GM10248 (cell line): ENCODE measurements around the gene FAM3B.

ENCODE experiments used
- CTCF ChIA-PET: fragments of 300-600 bp; sonication (Branson Sonifier 250); formaldehyde crosslinking; extraction: SDS; loops from one replicate; lab custom pipeline; 2021; ENCODE audit warnings: antibody characterized with exemption; lab: Yijun Ruan, JAX
- POLR2A ChIA-PET: fragments of 350-650 bp; sonication (Branson Sonifier 250); formaldehyde crosslinking; extraction: SDS; loops from one replicate; lab custom pipeline; 2020; ENCODE audit warnings: antibody characterized with exemption; lab: Yijun Ruan, JAX
- DNase-seq: peaks from one replicate; pipeline ENCODE4 v3.0.0; 2012; ENCODE audit errors: extremely low spot score
- CTCF ChIP-seq: IDR thresholded peaks from 2 replicates; pipeline ENCODE4 v1.5.1; 2012; ENCODE audit warnings: mild to moderate bottlenecking, low read depth; ENCODE audit errors: extremely low read depth, missing control alignments, control extremely low read depth

Gene FAM3B

GRCh38 chr21:41325138-41325912, 8.7 kb downstream of the FAM3B start:
- DNase-seq: no peak
- CTCF ChIA-PET: interaction anchor here (1.2 to 1.9 kb wide), 2 partner anchors 42 kb away, joined by 3 to 5 read pairs; no protein-coding TSS in a partner anchor
- POLR2A ChIA-PET: no interaction called here

GRCh38 chr21:41326414-41327080, 9.9 kb downstream of the FAM3B start:
- CTCF ChIA-PET: interaction anchor here (1.2 to 1.9 kb wide), 2 partner anchors 41 to 43 kb away, joined by 3 to 5 read pairs; no protein-coding TSS in a partner anchor
- no peak for TF ChIP-seq CTCF
- POLR2A ChIA-PET: no interaction called here
- DNase-seq: no peak

More at GRCh38 chr21:41325138-41325912, 8.7 kb downstream of the FAM3B start:
- TF ChIP-seq CTCF: no peak

GRCh38 chr21:41327753-41328152, 11.2 kb downstream of the FAM3B start:
- POLR2A ChIA-PET: no interaction called here
- TF ChIP-seq CTCF: no peak
- CTCF ChIA-PET: interaction anchor here (1.4 to 2.1 kb wide), 2 partner anchors 9 to 45 kb away, joined by 4 to 8 read pairs; no protein-coding TSS in a partner anchor
- no peak for DNase-seq

GRCh38 chr21:41328660-41329607, 12.3 kb downstream of the FAM3B start:
- no peak for TF ChIP-seq CTCF
- CTCF ChIA-PET: interaction anchor here (1.4 to 2.1 kb wide), 2 partner anchors 10 to 46 kb away, joined by 4 to 8 read pairs; no protein-coding TSS in a partner anchor
- POLR2A ChIA-PET: no interaction called here
- no peak for DNase-seq

GRCh38 chr21:41333752-41334151, 17.2 kb downstream of the FAM3B start:
- CTCF ChIA-PET: interaction anchor here (1.1 kb wide), 1 partner anchor 483 kb away, joined by 3 read pairs; no protein-coding TSS in a partner anchor
- no peak for DNase-seq
- POLR2A ChIA-PET: no interaction called here
- no peak for TF ChIP-seq CTCF
